ENCODE data around the gene ABCB8.

DNA sequence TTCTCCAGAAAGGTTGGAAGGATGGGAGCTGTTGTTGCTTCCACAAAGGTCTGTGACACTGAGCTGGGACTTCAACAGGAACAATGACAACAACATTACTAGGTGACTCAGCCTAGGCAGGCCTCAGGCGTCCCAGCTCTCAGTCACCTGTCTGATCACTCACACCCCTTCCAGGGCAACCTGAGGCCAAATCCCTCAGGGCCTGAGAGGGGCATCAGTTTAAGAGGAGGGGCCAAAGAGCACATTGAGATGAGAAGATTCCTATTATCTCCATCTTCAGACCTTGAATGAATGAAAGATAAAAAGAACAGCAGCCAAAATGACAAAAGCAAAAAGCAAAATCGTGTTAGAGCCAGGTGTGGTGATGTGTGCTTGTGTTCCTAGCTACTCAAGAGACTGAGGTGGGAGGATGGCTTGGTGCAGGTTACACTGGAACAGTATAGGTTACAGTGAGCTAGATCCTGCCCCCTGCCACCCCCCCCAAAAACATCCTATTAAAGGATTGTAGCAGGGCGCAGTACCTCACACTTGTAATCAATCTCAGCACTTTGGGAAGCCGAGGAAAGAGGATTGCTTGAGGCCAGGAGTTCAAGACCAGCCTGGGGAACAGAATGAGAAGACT is 3.7 kb upstream of the ABCB8 start, which contains the start of gene ATG9B:
- no peak for TF ChIP-seq MAZ (IDR thresholded peaks at IDR 0.05; ENCODE audit: borderline replicate concordance, low read depth, low read length)
- TF ChIP-seq CTCF (conservative IDR thresholded peaks at IDR 0.05; ENCODE audit: low read depth, low read length) = no peak
- TF ChIP-seq, protein P1, sequence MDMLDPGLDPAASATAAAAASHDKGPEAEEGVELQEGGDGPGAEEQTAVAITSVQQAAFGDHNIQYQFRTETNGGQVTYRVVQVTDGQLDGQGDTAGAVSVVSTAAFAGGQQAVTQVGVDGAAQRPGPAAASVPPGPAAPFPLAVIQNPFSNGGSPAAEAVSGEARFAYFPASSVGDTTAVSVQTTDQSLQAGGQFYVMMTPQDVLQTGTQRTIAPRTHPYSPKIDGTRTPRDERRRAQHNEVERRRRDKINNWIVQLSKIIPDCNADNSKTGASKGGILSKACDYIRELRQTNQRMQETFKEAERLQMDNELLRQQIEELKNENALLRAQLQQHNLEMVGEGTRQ (IDR thresholded peaks at IDR 0.05; ENCODE audit: low read depth, low read length) = no peak
- no peak for TF ChIP-seq RAD21 (IDR thresholded peaks at IDR 0.05; ENCODE audit: low read length)
- TF ChIP-seq POLR2A (IDR thresholded peaks at IDR 0.05; ENCODE audit: low read depth, low read length) = no peak
- TF ChIP-seq, protein P2, sequence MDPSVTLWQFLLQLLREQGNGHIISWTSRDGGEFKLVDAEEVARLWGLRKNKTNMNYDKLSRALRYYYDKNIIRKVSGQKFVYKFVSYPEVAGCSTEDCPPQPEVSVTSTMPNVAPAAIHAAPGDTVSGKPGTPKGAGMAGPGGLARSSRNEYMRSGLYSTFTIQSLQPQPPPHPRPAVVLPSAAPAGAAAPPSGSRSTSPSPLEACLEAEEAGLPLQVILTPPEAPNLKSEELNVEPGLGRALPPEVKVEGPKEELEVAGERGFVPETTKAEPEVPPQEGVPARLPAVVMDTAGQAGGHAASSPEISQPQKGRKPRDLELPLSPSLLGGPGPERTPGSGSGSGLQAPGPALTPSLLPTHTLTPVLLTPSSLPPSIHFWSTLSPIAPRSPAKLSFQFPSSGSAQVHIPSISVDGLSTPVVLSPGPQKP (IDR thresholded peaks at IDR 0.05; ENCODE audit: borderline replicate concordance, low read depth, low read length) = no peak
- TF ChIP-seq MXI1 (IDR thresholded peaks at IDR 0.05; ENCODE audit: borderline replicate concordance, low read depth, low read length) = no peak
- TF ChIP-seq CEBPB (IDR thresholded peaks at IDR 0.05; ENCODE audit: low read depth, low read length) = no peak
- no peak for TF ChIP-seq SMC3 (IDR thresholded peaks at IDR 0.05; ENCODE audit: low read depth, low read length)
- no peak for TF ChIP-seq MAFK (IDR thresholded peaks at IDR 0.05; ENCODE audit: low read depth, low read length)
- no peak for TF ChIP-seq BHLHE40 (IDR thresholded peaks at IDR 0.05; ENCODE audit: low read depth, low read length)
- no peak for TF ChIP-seq RCOR1 (IDR thresholded peaks at IDR 0.05; ENCODE audit: insufficient replicate concordance, low read length)
